ENCODE measurements around the gene AUTS2. TPM values are rescaled to one million over a fixed set of nuclear protein-coding genes. Genes with fewer than 3 reads are reported as not detected.

The AUTS2 gene
- total RNA-seq, 3 donors from 2014 or later = 31.2 to 67.6 (median 36.5) TPM

DNA sequence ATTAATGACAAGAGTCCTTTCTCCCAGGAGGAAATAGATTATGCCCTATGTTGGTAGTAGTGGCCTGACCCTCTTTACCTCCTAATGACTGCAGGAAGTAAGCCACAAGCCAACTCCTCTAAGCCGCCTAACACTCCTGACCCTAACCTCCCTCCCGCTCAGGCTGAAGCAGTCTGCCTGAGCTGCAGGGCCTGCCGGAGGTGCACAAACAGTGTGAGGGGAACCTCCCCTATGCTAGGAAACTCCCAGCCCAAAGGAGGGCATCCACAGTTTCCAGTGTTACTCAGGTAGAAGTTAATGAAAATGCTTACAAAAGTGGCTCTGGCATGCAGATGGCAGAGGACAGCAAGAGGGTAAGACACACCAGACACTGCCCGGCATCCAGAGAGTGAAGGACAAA lies 1239.3 kb downstream of the AUTS2 start:
- ATAC-seq (no peak), DNase-seq (no peak)
- H3K36me3 ChIP-seq (ENCODE audit: low read depth) = no peaks in the 10 kb centered on the region
- TF ChIP-seq, protein P1, sequence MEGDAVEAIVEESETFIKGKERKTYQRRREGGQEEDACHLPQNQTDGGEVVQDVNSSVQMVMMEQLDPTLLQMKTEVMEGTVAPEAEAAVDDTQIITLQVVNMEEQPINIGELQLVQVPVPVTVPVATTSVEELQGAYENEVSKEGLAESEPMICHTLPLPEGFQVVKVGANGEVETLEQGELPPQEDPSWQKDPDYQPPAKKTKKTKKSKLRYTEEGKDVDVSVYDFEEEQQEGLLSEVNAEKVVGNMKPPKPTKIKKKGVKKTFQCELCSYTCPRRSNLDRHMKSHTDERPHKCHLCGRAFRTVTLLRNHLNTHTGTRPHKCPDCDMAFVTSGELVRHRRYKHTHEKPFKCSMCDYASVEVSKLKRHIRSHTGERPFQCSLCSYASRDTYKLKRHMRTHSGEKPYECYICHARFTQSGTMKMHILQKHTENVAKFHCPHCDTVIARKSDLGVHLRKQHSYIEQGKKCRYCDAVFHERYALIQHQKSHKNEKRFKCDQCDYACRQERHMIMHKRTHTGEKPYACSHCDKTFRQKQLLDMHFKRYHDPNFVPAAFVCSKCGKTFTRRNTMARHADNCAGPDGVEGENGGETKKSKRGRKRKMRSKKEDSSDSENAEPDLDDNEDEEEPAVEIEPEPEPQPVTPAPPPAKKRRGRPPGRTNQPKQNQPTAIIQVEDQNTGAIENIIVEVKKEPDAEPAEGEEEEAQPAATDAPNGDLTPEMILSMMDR (IDR thresholded peaks at IDR 0.05) = no peak
- no peak overlapping the region for H3K4me3 ChIP-seq
- H3K4me1 ChIP-seq (ENCODE audit: low read depth) = no peaks in the 10 kb centered on the region
- intact Hi-C loops (cut with DNase I, micrococcal nuclease) = no loop called here
- H3K9me3 ChIP-seq = no peaks in the 10 kb centered on the region

DNA sequence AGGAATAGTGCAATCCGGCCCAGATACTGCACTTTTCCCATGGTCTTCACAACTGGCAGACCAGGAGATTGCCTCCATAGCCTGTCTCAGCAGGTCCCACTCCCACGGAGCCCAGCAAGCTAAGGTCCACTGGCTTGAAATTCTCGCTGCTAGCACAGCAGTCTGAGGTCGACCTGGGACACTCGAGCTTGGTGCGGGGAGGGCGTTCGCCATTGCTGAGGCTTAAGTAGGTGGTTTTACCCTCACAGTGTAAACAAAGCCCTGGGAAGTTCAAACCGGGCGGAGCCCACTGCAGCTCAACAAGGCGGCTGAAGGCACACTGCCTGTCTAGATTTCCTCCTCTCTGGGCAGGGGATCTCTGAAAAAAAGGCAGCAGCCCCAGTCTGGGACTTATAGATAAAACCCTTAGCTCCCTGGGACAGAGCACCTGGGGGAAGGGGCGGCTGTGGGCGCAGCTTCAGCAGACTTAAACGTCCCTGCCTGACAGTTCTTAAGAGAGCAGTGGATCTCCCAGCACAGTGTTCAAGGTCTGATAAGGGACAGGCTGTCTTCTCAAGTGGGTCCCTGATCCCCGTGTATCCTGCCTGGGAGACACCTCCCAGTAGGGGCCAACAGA lies 1240.1 kb downstream of the AUTS2 start:
- Histone ChIP-seq H3K9me3 (no peaks in the 10 kb centered on the region), H3K4me3 (no peak overlapping the region), H3K36me3 (ENCODE audit: low read depth) (no peaks in the 10 kb centered on the region), H3K4me1 (ENCODE audit: low read depth) (no peaks in the 10 kb centered on the region)
- DNase-seq (no peak), ATAC-seq (no peak)
- intact Hi-C loops (cut with DNase I, micrococcal nuclease) = no loop called here
- TF ChIP-seq, protein P1 (IDR thresholded peaks at IDR 0.05) = no peak
